Stimulated activated CD4-positive, alpha-beta T cell treated with anti-CD3 and anti-CD28 coated beads, Interleukin-2, amount 100 ng/mL, for 24 hours (primary cell): Measurements from ENCODE around the gene ADAMTS3.

Source experiments
- DNase-seq, 2 donors: peaks; one replicate each; pipeline ENCODE4 v3.0.0-alpha.2; 2020

Gene ADAMTS3

GRCh38 chr4:72274251-72274650, 294.8 kb downstream of the ADAMTS3 start:
- no peak for DNase-seq

- DNase-seq = no peak
Measured at GRCh38 chr4:72255269-72255668, 313.8 kb downstream of the ADAMTS3 start.

- DNase-seq = no peak
Measured at GRCh38 chr4:72243641-72244040, 325.4 kb downstream of the ADAMTS3 start.

GRCh38 chr4:72239487-72240116, 329.4 kb downstream of the ADAMTS3 start:
- no peak for DNase-seq
